IMR-90 (cell line): Measurements from ENCODE around the gene FLT4.

ENCODE experiments used
- CEBPB ChIP-seq: IDR thresholded peaks from 2 replicates; pipeline ENCODE4 v1.6.1; 2012; ENCODE audit warnings: low read depth, low read length, improper control_type of control experiment
- MAFK ChIP-seq: IDR thresholded peaks from 2 replicates; pipeline ENCODE4 v1.6.1; 2012; ENCODE audit warnings: low read depth, low read length, improper control_type of control experiment
- MXI1 ChIP-seq: IDR thresholded peaks from 2 replicates; pipeline ENCODE4 v1.6.1; 2012; ENCODE audit warnings: low read depth, mild to moderate bottlenecking, low read length, moderate library complexity, borderline replicate concordance
- POLR2A ChIP-seq: IDR thresholded peaks from 2 replicates; pipeline ENCODE4 v1.6.1; 2012; ENCODE audit warnings: mild to moderate bottlenecking, low read depth, low read length
- RFX5 ChIP-seq: IDR thresholded peaks from 2 replicates; pipeline ENCODE4 v1.8.0; 2012; ENCODE audit warnings: low read depth, mild to moderate bottlenecking, low read length, moderate library complexity
- SMC3 ChIP-seq: fragments of 150-350 bp; IDR thresholded peaks from 2 replicates; pipeline ENCODE4 v1.6.1; 2016; ENCODE audit warnings: low read depth, mild to moderate bottlenecking, antibody characterized with exemption, low read length, moderate library complexity
- TF ChIP-seq, protein P1 (sequence below): conservative IDR thresholded peaks from 2 replicates; pipeline ENCODE4 v1.5.1; 2012; ENCODE audit warnings: mild to moderate bottlenecking, low read depth, low read length, improper control_type of control experiment

DNA sequence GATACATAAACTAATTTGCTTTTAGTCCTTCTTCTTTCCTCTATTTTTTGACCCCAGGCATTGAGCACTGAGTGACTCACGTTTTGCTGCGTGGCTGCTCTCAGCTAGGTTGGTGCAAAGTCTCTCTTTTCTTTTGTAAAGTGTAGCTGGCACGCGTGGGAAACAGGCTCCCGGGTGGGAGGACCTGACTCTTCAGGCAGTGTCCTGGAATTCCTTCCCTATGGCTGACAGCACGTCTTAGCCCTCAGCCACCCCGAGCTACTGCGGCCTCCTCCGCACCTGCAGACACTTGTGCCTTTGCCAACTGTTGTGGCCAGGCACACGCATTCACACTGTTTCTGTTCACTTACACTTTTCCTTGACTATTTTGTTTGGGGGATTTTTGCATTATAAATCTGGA, 57.2 kb downstream of the FLT4 start:
- TF ChIP-seq, protein P1, sequence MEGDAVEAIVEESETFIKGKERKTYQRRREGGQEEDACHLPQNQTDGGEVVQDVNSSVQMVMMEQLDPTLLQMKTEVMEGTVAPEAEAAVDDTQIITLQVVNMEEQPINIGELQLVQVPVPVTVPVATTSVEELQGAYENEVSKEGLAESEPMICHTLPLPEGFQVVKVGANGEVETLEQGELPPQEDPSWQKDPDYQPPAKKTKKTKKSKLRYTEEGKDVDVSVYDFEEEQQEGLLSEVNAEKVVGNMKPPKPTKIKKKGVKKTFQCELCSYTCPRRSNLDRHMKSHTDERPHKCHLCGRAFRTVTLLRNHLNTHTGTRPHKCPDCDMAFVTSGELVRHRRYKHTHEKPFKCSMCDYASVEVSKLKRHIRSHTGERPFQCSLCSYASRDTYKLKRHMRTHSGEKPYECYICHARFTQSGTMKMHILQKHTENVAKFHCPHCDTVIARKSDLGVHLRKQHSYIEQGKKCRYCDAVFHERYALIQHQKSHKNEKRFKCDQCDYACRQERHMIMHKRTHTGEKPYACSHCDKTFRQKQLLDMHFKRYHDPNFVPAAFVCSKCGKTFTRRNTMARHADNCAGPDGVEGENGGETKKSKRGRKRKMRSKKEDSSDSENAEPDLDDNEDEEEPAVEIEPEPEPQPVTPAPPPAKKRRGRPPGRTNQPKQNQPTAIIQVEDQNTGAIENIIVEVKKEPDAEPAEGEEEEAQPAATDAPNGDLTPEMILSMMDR: no peak
- TF ChIP-seq MXI1 (no peak), RFX5 (no peak), POLR2A (no peak), MAFK (no peak), SMC3 (no peak), CEBPB (no peak)
